OCI-LY7 (cell line): ENCODE data around the gene PTH1R. TPM values are rescaled to one million over a fixed set of nuclear protein-coding genes. Genes with fewer than 3 reads are reported as not detected.

Experiments used
- BruUV-seq: library from RNA; stranded (reverse); fragments of 400-500 nt; replicated peaks from 2 replicates; lab custom pipeline; 2021; lab: Mats Ljungman, UMichigan
- CTCF ChIA-PET: fragments of 300-600 bp; sonication (Branson Sonifier 250); formaldehyde crosslinking; loops from one replicate; lab custom pipeline; 2022; ENCODE audit warnings: antibody characterized with exemption; ENCODE audit not compliant: unreplicated experiment; lab: Charles Lee
- POLR2A ChIA-PET: fragments of 300-600 bp; sonication (Branson Sonifier 250); formaldehyde crosslinking; loops from one replicate; lab custom pipeline; 2022; ENCODE audit warnings: antibody characterized with exemption; lab: Charles Lee
- DNase-seq: peaks from one replicate; pipeline ENCODE4 v3.0.0-alpha.2; 2015; ENCODE audit warnings: low spot score
- H2AFZ ChIP-seq: fragments of 200-600 bp; sonication (generic), shearing (Covaris generic); 2 replicates; pipeline ENCODE4 v1.6.1; 2014; ENCODE audit warnings: mild to moderate bottlenecking, antibody characterized with exemption, low read length, moderate library complexity
- H3K27ac ChIP-seq: fragments of 200-600 bp; sonication (generic); 2 replicates; pipeline ENCODE4 v1.5.1; 2014; ENCODE audit warnings: mixed run types, low read depth, mild to moderate bottlenecking, moderate library complexity, low read length, inconsistent platforms; ENCODE audit not compliant: poor library complexity, severe bottlenecking
- H3K36me3 ChIP-seq: fragments of 200-600 bp; sonication (generic); 2 replicates; pipeline ENCODE4 v1.6.1; 2014; ENCODE audit warnings: mild to moderate bottlenecking, antibody characterized with exemption, low read length, moderate library complexity, mixed read lengths; ENCODE audit not compliant: insufficient read depth
- H3K4me1 ChIP-seq: fragments of 200-600 bp; sonication (generic); 2 replicates; pipeline ENCODE4 v1.5.1; 2014; ENCODE audit warnings: mild to moderate bottlenecking, low read length; ENCODE audit not compliant: insufficient read depth, poor library complexity, severe bottlenecking
- H3K4me2 ChIP-seq: fragments of 200-600 bp; sonication (generic); 2 replicates; pipeline ENCODE4 v1.6.1; 2014; ENCODE audit warnings: mild to moderate bottlenecking, low read length
- H3K4me3 ChIP-seq: fragments of 200-600 bp; sonication (generic); 2 replicates; pipeline ENCODE4 v1.5.1; 2014; ENCODE audit warnings: mild to moderate bottlenecking, low read depth, low read length; ENCODE audit not compliant: poor library complexity, severe bottlenecking
- H3K79me2 ChIP-seq: fragments of 200-600 bp; sonication (generic); 2 replicates; pipeline ENCODE4 v1.6.1; 2016; ENCODE audit warnings: low read depth, mild to moderate bottlenecking, low read length, moderate library complexity, mixed read lengths; ENCODE audit not compliant: insufficient read depth
- H3K9me2 ChIP-seq: fragments of 200-600 bp; sonication (generic); 2 replicates; pipeline ENCODE4 v1.6.1; 2016; ENCODE audit warnings: mild to moderate bottlenecking, low read length, mixed read lengths; ENCODE audit not compliant: insufficient read depth
- H3K9me3 ChIP-seq: fragments of 200-600 bp; sonication (generic); 2 replicates; pipeline ENCODE4 v1.6.1; 2014; ENCODE audit warnings: mild to moderate bottlenecking, mixed run types, low read length, mixed read lengths
- H4K20me1 ChIP-seq: fragments of 200-600 bp; sonication (generic); 2 replicates; pipeline ENCODE4 v1.6.1; 2014; ENCODE audit warnings: mild to moderate bottlenecking, antibody characterized with exemption, low read length, moderate library complexity, mixed read lengths; ENCODE audit not compliant: insufficient read depth
- EZH2phosphoT487 ChIP-seq: fragments of 200-600 bp; sonication (generic); IDR thresholded peaks from 2 replicates; pipeline ENCODE4 v1.6.1; 2018; ENCODE audit warnings: low read depth, borderline replicate concordance, mild to moderate bottlenecking, mixed run types, antibody characterized with exemption, low read length, moderate library complexity, mixed read lengths
- intact Hi-C: fragments of 100-400 bp; cut with micrococcal nuclease; formaldehyde crosslinking; loops from one replicate; pipeline ENCODE4 v1.10.0; 2022; ENCODE audit not compliant: unreplicated experiment
- total RNA-seq, 2 experiments: library from RNA; depleted of rRNA in 1 of 2; stranded (reverse); fragments of >200 nt in 1 of 2; shearing (Covaris generic) in 1 of 2; gene quantifications; 2 replicates each; pipeline ENCODE4 v1.2.3, GENCODE V29; 2014 to 2022
- TF ChIP-seq, protein P1 (sequence below): fragments of 200-600 bp; sonication (generic); conservative IDR thresholded peaks from 2 replicates; pipeline ENCODE4 v1.5.1; 2014; ENCODE audit warnings: mild to moderate bottlenecking, antibody characterized with exemption, low read length, moderate library complexity, mixed read lengths

PTH1R gene
- total RNA-seq, 2 experiments from 2014 or later: not detected

DNA sequence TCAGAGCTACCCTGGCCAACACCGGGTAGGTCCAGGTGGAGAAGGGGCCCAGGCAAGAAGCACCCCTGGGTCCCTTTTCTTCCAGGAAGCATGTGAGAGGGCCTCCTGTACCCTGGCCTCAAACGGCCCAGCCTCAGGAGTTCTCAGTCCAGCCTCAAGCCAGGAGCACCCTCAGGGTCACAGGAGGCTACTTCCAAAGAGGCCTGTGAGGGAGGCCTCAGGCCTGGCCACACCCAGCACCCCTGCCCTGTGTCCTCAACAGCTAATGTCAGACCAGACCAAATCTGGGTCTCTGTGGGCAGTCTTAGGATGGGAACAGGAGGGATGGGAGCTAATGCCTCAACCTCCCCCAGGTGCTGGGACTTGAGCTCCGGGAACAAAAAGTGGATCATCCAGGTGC lies 23.5 kb downstream of the PTH1R start:
- Histone ChIP-seq H3K4me1 (no peaks in the 10 kb centered on the region), H3K79me2 (no peaks in the 10 kb centered on the region), H3K4me2 (no peak overlapping the region), H3K36me3 (no peaks in the 10 kb centered on the region), H3K9me3 (no peaks in the 10 kb centered on the region), H2AFZ (no peak overlapping the region), H3K4me3 (no peak overlapping the region), H3K9me2 (no peaks in the 10 kb centered on the region), H3K27ac (no peak overlapping the region), H4K20me1 (no peaks in the 10 kb centered on the region)
- no peak for TF ChIP-seq EZH2phosphoT487
- TF ChIP-seq, protein P1, sequence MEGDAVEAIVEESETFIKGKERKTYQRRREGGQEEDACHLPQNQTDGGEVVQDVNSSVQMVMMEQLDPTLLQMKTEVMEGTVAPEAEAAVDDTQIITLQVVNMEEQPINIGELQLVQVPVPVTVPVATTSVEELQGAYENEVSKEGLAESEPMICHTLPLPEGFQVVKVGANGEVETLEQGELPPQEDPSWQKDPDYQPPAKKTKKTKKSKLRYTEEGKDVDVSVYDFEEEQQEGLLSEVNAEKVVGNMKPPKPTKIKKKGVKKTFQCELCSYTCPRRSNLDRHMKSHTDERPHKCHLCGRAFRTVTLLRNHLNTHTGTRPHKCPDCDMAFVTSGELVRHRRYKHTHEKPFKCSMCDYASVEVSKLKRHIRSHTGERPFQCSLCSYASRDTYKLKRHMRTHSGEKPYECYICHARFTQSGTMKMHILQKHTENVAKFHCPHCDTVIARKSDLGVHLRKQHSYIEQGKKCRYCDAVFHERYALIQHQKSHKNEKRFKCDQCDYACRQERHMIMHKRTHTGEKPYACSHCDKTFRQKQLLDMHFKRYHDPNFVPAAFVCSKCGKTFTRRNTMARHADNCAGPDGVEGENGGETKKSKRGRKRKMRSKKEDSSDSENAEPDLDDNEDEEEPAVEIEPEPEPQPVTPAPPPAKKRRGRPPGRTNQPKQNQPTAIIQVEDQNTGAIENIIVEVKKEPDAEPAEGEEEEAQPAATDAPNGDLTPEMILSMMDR: no peak
- no peak for DNase-seq
- ChIA-PET CTCF (no interaction called here), POLR2A (interaction anchor here (0.6 kb wide), 1 partner anchor 1982 kb away, joined by 5 read pairs; no protein-coding TSS in a partner anchor)
- intact Hi-C loops: no loop called here
- BruUV-seq: no TSS peak

DNA sequence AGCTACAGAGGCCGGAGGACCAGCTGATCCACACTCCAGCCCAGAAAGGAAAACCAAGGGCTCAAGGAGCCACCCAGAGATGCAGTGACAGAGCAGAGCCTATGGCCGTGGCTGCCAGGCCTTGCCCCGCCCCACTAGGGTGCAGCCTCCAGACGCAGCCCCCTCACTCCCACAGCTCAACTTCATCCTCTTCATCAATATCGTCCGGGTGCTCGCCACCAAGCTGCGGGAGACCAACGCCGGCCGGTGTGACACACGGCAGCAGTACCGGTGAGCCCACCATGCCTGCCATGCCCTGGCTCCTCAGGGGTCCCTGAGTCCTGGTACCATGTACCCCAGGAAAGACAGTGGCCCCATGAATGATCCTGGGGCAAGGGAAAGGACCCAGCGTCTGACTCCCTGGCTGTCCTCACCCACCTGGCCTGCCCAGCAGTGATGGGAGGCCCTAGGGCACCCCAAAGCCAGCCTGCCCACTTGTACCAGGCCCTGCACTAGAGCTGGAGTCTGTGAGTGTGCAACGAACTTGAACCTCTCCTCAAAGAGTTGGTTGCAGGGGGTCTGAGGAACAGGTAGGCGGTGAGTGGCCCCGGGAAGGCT lies 24.2 kb downstream of the PTH1R start:
- Histone ChIP-seq H4K20me1 (no peaks in the 10 kb centered on the region), H3K79me2 (no peaks in the 10 kb centered on the region), H2AFZ (no peak overlapping the region), H3K27ac (no peak overlapping the region), H3K4me1 (no peaks in the 10 kb centered on the region), H3K36me3 (no peaks in the 10 kb centered on the region), H3K9me2 (no peaks in the 10 kb centered on the region), H3K4me3 (no peak overlapping the region), H3K9me3 (no peaks in the 10 kb centered on the region), H3K4me2 (no peak overlapping the region)
- CTCF ChIA-PET: no interaction called here
- POLR2A ChIA-PET: no interaction called here
- no peak for DNase-seq
- TF ChIP-seq EZH2phosphoT487: no peak
- TF ChIP-seq, protein P1: no peak
- BruUV-seq: no TSS peak
- intact Hi-C loops: no loop called here

DNA sequence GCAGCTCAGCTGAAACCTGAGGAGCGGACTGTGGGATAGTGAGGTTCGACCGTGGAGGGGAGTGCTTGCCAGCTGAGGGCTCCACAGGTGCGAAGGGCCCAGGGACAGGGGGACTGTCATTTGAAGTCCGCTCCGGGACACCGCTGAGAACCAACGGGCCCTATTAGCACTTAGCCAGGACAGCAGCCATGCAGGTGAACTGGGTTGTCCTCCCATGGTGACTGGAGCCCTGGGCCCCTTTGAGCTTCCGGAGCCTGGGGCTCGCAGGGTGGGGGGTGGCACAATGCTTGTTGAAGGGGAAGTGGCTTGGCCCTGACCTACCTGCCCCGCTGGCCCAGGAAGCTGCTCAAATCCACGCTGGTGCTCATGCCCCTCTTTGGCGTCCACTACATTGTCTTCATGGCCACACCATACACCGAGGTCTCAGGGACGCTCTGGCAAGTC lies 24.7 kb downstream of the PTH1R start:
- H3K4me1 ChIP-seq: no peaks in the 10 kb centered on the region

More for the DNA sequence above, 24.7 kb downstream of the PTH1R start:
- BruUV-seq: no TSS peak
- Histone ChIP-seq H3K4me2 (no peak overlapping the region), H3K79me2 (no peaks in the 10 kb centered on the region), H3K27ac (no peak overlapping the region), H3K4me3 (no peak overlapping the region), H2AFZ (no peak overlapping the region), H3K36me3 (no peaks in the 10 kb centered on the region), H3K9me2 (no peaks in the 10 kb centered on the region), H3K9me3 (no peaks in the 10 kb centered on the region), H4K20me1 (no peaks in the 10 kb centered on the region)
- intact Hi-C loops: no loop called here
- no peak for DNase-seq
- CTCF ChIA-PET: no interaction called here
- POLR2A ChIA-PET: no interaction called here
- TF ChIP-seq EZH2phosphoT487: no peak
- TF ChIP-seq, protein P1: no peak
